ENCODE data around the gene SLC8A1. TPM values are rescaled to one million over a fixed set of nuclear protein-coding genes. Genes with fewer than 3 reads are reported as not detected.

SLC8A1 gene
- total and polyA plus RNA-seq, 11 donors, result 61.9 to 1,521 (median 827) TPM

DNA sequence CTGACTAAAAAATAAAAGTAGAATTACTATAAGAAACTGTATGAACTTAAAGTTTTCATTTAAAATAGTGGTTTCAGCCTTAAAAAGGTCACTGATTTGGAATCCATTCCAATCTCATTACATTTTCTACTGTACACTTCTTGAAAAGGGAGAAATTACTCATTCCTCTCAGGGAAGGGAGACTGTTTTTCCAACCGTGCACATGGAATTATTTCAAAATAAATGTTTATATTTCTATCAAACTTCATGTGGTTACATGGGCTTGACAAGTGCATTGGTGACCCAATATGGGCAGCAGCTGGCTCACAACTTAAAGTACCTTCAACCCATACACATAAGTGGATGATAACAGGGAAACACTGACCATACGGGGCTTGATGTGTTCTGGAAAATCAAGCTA, 348.3 kb downstream of the SLC8A1 start:
- Histone ChIP-seq H3K4me3 (no peak overlapping the region), H3K27ac (peak overlapping the region in 3 of 12 donors; percentile 3 to 37 (median 10)), H3K9me3 (no peaks in the 10 kb centered on the region), H3K4me1 (peaks cover 0 to 27% (median 1%) of the 10 kb centered on the region in 12 donors), H3K36me3 (no peaks in the 10 kb centered on the region), H3K27me3 (no peaks in the 10 kb centered on the region)
- intact Hi-C loops (cut with DNase I), result no loop called here
- TF ChIP-seq, protein P1, sequence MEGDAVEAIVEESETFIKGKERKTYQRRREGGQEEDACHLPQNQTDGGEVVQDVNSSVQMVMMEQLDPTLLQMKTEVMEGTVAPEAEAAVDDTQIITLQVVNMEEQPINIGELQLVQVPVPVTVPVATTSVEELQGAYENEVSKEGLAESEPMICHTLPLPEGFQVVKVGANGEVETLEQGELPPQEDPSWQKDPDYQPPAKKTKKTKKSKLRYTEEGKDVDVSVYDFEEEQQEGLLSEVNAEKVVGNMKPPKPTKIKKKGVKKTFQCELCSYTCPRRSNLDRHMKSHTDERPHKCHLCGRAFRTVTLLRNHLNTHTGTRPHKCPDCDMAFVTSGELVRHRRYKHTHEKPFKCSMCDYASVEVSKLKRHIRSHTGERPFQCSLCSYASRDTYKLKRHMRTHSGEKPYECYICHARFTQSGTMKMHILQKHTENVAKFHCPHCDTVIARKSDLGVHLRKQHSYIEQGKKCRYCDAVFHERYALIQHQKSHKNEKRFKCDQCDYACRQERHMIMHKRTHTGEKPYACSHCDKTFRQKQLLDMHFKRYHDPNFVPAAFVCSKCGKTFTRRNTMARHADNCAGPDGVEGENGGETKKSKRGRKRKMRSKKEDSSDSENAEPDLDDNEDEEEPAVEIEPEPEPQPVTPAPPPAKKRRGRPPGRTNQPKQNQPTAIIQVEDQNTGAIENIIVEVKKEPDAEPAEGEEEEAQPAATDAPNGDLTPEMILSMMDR (IDR thresholded peaks at IDR 0.05), result no peak
- TF ChIP-seq POLR2A (IDR thresholded peaks at IDR 0.05), result no peak
- DNase-seq (no peak), ATAC-seq (peak in 2 of 4 donors; percentile 13 to 52)
- WGBS, 4 donors, result 32 to 43% (median 38%) methylated on average over 2 of the region's 2 CpGs

- Histone ChIP-seq H3K4me1 (peaks cover 0 to 27% (median 1%) of the 10 kb centered on the region in 12 donors), H3K27me3 (no peaks in the 10 kb centered on the region), H3K36me3 (no peaks in the 10 kb centered on the region), H3K9me3 (no peaks in the 10 kb centered on the region), H3K4me3 (no peak overlapping the region), H3K27ac (peak overlapping the region in 2 of 12 donors; percentile 3 to 37)
- 72 to 79% (median 76%) methylated on average over 3 of the region's 3 CpGs for whole genome bisulfite sequencing, 4 donors
- ATAC-seq (no peak), DNase-seq (no peak)
- intact Hi-C loops (cut with DNase I), result no loop called here
- TF ChIP-seq, protein P1 (IDR thresholded peaks at IDR 0.05), result no peak
- no peak for TF ChIP-seq POLR2A (IDR thresholded peaks at IDR 0.05)
Measured at GRCh38 chr2:40103163-40103562, 348.7 kb downstream of the SLC8A1 start.

DNA sequence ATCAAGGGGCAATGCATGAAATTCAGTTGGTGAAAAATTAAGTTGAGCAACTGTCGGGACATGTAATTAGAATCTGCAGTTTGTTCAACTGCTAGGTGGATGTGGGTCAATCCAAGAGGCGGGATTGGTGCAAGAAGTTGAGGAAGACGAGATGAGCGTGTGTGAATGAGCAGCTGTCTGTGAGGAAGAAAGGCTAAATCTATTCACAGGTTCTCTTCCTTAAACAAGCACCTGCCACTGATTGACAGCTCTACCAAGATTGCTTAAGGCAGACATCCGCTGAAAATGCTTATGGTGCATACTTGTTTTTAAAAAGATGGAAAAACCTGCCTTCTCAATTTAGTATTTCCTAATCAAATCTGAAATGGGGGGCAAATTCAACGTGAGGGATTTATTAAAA, 349.4 kb downstream of the SLC8A1 start:
- Histone ChIP-seq H3K27ac (no peak overlapping the region), H3K4me1 (peaks cover 0 to 27% (median 1%) of the 10 kb centered on the region in 12 donors), H3K9me3 (no peaks in the 10 kb centered on the region), H3K4me3 (no peak overlapping the region), H3K27me3 (no peaks in the 10 kb centered on the region), H3K36me3 (no peaks in the 10 kb centered on the region)
- intact Hi-C loops (cut with DNase I), result no loop called here
- 88 to 90% (median 89%) methylated on average over 6 of the region's 6 CpGs for WGBS, 4 donors
- TF ChIP-seq, protein P1 (IDR thresholded peaks at IDR 0.05), result no peak
- ATAC-seq, result no peak
- no peak for DNase-seq

GRCh38 chr2:40101131-40101575, 350.7 kb downstream of the SLC8A1 start:
- ATAC-seq (no peak), DNase-seq (no peak)
- WGBS, 4 donors, result 0 to 33% (median 18%) methylated on average over 1 of the region's 1 CpG
- Histone ChIP-seq H3K9me3 (no peaks in the 10 kb centered on the region), H3K36me3 (no peaks in the 10 kb centered on the region), H3K4me3 (no peak overlapping the region), H3K4me1 (peaks cover 0 to 30% (median 3%) of the 10 kb centered on the region in 12 donors), H3K27ac (peak overlapping the region in 3 of 12 donors; percentile 9 to 36 (median 28)), H3K27me3 (no peaks in the 10 kb centered on the region)
- TF ChIP-seq, protein P1 (IDR thresholded peaks at IDR 0.05), result no peak
- no peak for TF ChIP-seq POLR2A (IDR thresholded peaks at IDR 0.05)
- intact Hi-C loops (cut with DNase I), result no loop called here
